ENCODE measurements around the gene DSCAML1.

DNA sequence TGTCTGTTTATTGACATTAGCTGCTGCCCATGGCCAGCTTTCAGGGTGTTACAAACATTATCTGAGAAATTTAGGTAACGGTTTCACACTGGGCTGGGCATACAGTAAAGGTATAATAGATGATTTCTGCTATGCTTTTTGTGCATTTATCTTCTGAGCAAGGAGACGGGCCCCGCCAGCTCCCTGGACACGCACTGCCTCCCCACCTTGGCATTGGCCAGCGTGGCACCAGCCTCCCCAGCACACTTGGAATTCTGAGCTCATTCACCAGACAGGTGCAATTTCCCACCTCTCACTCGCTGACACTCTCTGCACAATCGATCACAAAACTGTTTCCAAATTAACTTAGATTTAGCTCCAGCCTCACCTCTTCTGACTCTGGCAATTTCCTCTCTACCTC, 246.6 kb downstream of the DSCAML1 start:
- no peak for TF ChIP-seq FOXA1 (IDR thresholded peaks at IDR 0.05)
- TF ChIP-seq ZNF384 (IDR thresholded peaks at IDR 0.05) = no peak
- TF ChIP-seq FOXM1 (IDR thresholded peaks at IDR 0.05; ENCODE audit: borderline replicate concordance) = no peak
